Left ventricle myocardium inferior (tissue), 1 donor: ENCODE results near the gene KLHL3. TPM values are rescaled to one million over a fixed set of nuclear protein-coding genes. Genes with fewer than 3 reads are reported as not detected.

Source experiments
- DNase-seq: peaks from one replicate; pipeline ENCODE4 v3.0.0-alpha.2; 2020
- H3K27ac ChIP-seq: fragments of 200-600 bp; replicated peaks from 2 replicates; pipeline ENCODE4 v1.8.0; 2021
- H3K27me3 ChIP-seq: fragments of 200-600 bp; 2 replicates; pipeline ENCODE4 v1.8.0; 2021; ENCODE audit warnings: low read depth
- H3K36me3 ChIP-seq: fragments of 200-600 bp; 2 replicates; pipeline ENCODE4 v1.8.0; 2021
- H3K4me1 ChIP-seq: fragments of 200-600 bp; 2 replicates; pipeline ENCODE4 v1.8.0; 2021
- H3K4me3 ChIP-seq: fragments of 200-600 bp; 2 replicates; pipeline ENCODE4 v1.8.0; 2021; ENCODE audit warnings: mild to moderate bottlenecking, moderate library complexity
- H3K9me3 ChIP-seq: fragments of 200-600 bp; replicated peaks from 2 replicates; pipeline ENCODE4 v1.8.0; 2021
- intact Hi-C: fragments of 100-400 bp; cut with micrococcal nuclease; formaldehyde crosslinking; loops from one replicate; pipeline ENCODE4 v1.11.0; 2022
- total RNA-seq: library from RNA; stranded (reverse); fragmentation: NEBNext Ultra II Directional; extraction: Animal tissue kit (Norgen Biotek cat#: 25700); gene quantifications from one replicate; pipeline ENCODE4 v1.2.1, GENCODE V29; 2021
- TF ChIP-seq, protein P1 (sequence below): fragments of 200-600 bp; IDR thresholded peaks from 2 replicates; pipeline ENCODE4 v1.8.0; 2021; ENCODE audit warnings: antibody characterized with exemption, mild to moderate bottlenecking, borderline replicate concordance
- donor health status: DM: no; HTN: yes; CAD: no; lungs with severe emphysema.

Gene KLHL3
- total RNA-seq, 1 donor from 2014 or later = 26.3 TPM

DNA sequence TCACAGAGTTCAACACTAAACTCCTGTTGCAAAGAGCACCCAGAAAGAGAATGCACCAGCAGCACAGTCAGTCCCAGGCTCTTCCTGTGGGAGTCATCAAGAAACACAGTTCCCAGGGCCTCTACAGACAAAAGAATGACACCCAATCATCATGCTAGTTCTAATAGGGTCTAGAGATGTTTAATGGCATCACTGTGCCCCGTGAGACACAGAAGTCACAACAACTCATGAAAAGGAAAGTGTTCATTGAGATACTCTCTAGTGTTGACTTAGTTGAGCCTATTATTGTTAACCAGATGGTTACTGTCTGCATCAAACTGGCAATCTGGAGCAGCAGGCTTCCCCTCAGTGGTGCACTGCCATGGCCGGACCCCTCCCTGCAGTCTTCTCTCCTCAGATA lies 1.6 kb downstream of the KLHL3 start:
- DNase-seq = no peak
- intact Hi-C loops = no loop called here
- Histone ChIP-seq H3K27me3 (no peaks in the 10 kb centered on the region), H3K9me3 (no peaks in the 10 kb centered on the region), H3K4me1 (peaks cover 69% of the 10 kb centered on the region), H3K4me3 (peak overlapping the region; percentile 68), H3K27ac (peak overlapping the region; percentile 84), H3K36me3 (no peaks in the 10 kb centered on the region)
- TF ChIP-seq, protein P1, sequence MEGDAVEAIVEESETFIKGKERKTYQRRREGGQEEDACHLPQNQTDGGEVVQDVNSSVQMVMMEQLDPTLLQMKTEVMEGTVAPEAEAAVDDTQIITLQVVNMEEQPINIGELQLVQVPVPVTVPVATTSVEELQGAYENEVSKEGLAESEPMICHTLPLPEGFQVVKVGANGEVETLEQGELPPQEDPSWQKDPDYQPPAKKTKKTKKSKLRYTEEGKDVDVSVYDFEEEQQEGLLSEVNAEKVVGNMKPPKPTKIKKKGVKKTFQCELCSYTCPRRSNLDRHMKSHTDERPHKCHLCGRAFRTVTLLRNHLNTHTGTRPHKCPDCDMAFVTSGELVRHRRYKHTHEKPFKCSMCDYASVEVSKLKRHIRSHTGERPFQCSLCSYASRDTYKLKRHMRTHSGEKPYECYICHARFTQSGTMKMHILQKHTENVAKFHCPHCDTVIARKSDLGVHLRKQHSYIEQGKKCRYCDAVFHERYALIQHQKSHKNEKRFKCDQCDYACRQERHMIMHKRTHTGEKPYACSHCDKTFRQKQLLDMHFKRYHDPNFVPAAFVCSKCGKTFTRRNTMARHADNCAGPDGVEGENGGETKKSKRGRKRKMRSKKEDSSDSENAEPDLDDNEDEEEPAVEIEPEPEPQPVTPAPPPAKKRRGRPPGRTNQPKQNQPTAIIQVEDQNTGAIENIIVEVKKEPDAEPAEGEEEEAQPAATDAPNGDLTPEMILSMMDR = no peak

DNA sequence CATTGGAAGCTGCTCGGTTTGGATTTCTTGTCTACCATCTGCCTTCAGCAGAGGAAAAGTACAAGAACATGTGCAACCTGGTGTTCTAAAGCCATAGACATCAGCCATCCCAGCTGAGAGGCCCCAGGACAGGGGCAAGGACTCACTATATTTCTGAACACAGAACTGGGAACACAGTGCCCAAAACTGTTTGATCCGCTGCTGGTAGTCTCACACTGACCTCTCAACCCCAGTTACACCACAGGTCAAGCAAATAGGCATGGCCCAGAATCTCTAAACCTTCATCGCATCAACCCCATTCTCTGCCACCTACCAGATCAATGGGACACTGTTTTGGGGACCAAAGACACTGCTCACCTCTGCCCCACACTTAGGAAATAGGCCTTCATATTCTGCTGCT lies 2.0 kb downstream of the KLHL3 start:
- DNase-seq = no peak
- TF ChIP-seq, protein P1 = no peak
- Histone ChIP-seq H3K27ac (peak overlapping the region; percentile 84), H3K27me3 (no peaks in the 10 kb centered on the region), H3K9me3 (no peaks in the 10 kb centered on the region), H3K4me3 (peak overlapping the region; percentile 68), H3K4me1 (peaks cover 68% of the 10 kb centered on the region), H3K36me3 (no peaks in the 10 kb centered on the region)
- intact Hi-C loops = no loop called here

DNA sequence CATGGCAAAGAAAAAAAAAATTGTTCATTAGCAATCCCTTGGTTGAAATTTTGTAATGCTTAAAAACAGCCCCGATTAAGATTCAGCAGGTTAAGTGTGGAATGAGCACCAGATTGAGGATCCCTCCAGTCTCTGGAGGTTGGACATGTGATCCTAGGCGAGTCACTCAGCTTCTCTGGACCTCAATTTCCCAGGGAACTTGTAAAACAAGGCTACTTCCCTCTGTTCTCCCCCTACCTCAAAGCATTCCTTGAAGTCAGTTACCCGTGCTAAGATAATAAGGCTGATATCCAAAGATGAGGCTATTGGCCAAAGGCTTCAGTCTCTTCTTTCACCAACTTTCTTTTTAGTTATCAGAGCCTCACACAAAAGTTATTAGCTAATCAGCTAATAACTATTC lies 2.9 kb downstream of the KLHL3 start:
- no peaks in the 10 kb centered on the region for H3K27me3 ChIP-seq
- H3K9me3 ChIP-seq = no peaks in the 10 kb centered on the region
- TF ChIP-seq, protein P1 = no peak
- no peak overlapping the region for H3K27ac ChIP-seq
- H3K4me3 ChIP-seq = no peak overlapping the region
- intact Hi-C loops = no loop called here
- no peak for DNase-seq
- H3K36me3 ChIP-seq = no peaks in the 10 kb centered on the region
- peaks cover 59% of the 10 kb centered on the region for H3K4me1 ChIP-seq

DNA sequence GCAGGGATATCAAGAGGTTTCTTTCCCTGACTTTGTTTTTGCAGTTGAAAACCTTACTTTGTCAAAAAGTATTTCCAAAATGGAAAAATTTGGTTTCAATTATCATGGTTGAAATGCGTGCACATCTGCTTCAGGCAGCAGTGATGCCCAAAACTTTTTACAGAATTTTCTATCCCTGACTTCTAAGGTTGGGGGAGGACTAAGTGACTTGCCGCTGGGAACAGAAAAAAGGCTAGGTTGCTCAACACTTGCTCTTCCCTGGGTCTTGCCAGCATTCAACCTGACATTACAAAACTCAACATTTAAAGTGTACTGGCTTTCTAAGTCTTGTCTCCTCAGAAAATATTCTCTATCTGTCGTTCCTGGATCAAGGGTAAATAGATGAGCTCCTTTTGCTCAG lies 4.7 kb downstream of the KLHL3 start:
- H3K9me3 ChIP-seq = no peaks in the 10 kb centered on the region
- no peak for DNase-seq
- peaks cover 45% of the 10 kb centered on the region for H3K4me1 ChIP-seq
- no peaks in the 10 kb centered on the region for H3K36me3 ChIP-seq
- H3K27ac ChIP-seq = no peak overlapping the region
- no peaks in the 10 kb centered on the region for H3K27me3 ChIP-seq
- intact Hi-C loops = no loop called here
- H3K4me3 ChIP-seq = no peak overlapping the region
- TF ChIP-seq, protein P1 = no peak

DNA sequence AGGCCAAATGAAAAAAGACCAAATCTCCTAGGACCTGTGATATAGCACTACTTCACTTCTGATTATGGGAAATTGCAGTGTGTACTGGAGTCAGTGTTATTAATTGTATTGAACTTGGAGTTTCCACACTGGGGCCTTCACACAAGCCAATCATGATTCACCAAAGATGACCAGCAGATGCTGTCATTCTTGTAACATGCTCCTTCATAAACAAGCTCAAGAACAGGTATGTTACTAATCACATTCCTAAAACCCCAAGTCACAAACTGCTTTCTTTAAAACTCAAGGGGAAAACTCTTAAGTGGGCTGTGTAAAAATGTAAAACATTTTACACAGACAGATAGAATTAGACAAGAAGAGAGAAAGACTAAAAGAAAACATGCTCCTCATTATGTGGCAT lies 5.6 kb downstream of the KLHL3 start:
- no peaks in the 10 kb centered on the region for H3K27me3 ChIP-seq
- H3K9me3 ChIP-seq = no peaks in the 10 kb centered on the region
- peaks cover 36% of the 10 kb centered on the region for H3K4me1 ChIP-seq
- intact Hi-C loops = no loop called here
- TF ChIP-seq, protein P1 = no peak
- no peaks in the 10 kb centered on the region for H3K36me3 ChIP-seq
- H3K27ac ChIP-seq = no peak overlapping the region
- no peak for DNase-seq
- no peak overlapping the region for H3K4me3 ChIP-seq

DNA sequence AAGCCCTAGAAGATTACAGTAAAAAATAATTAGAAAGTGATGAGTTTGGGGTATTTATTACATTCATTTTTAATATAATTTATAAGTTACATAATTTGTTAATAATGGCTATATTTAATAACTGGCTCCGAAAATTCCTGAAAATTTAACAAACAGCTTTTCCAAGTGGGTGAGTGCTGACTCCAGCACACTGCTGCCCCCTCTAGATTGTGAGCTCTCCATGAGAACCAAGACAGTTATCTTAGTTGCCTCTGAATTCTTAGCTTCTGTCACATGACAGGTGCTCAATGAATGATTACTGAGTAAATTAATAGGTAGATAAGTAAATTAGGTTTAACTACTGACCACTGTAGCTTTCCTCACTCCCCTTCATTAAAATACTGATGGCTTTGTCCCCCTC lies 7.8 kb downstream of the KLHL3 start:
- no peak overlapping the region for H3K4me3 ChIP-seq
- intact Hi-C loops = no loop called here
- H3K27ac ChIP-seq = no peak overlapping the region
- peaks cover 15% of the 10 kb centered on the region for H3K4me1 ChIP-seq
- DNase-seq = no peak
- peaks cover 8% of the 10 kb centered on the region for H3K9me3 ChIP-seq
- H3K36me3 ChIP-seq = peaks cover 6% of the 10 kb centered on the region
- TF ChIP-seq, protein P1 = peak; percentile 16
- no peaks in the 10 kb centered on the region for H3K27me3 ChIP-seq
